ENCODE measurements around the gene MAD1L1.

Gene MAD1L1

GRCh38 chr7:2215851-2216250, 16.9 kb downstream of the MAD1L1 start:
- Histone ChIP-seq H3K27ac (no peak overlapping the region), H3K9ac (ENCODE audit: insufficient read length) (no peak overlapping the region), H3K9me3 (ENCODE audit: low read depth, low read length) (no peaks in the 10 kb centered on the region), H3K4me3 (no peak overlapping the region), H3K36me3 (ENCODE audit: insufficient read depth, low read length) (peaks cover 51% of the 10 kb centered on the region; the same call in 1 of the 2 replicates)
- TF ChIP-seq EZH2 (IDR thresholded peaks at IDR 0.05) = no peak
- TF ChIP-seq FOXP2 (optimal IDR thresholded peaks at IDR 0.05; ENCODE audit: control extremely low read depth, extremely low read length, insufficient read depth) = no peak
- TF ChIP-seq POLR2AphosphoS5 (IDR thresholded peaks at IDR 0.05; ENCODE audit: borderline replicate concordance, low read depth, low read length) = no peak
- DNase-seq (ENCODE audit: low read depth, low spot score) = no peak

GRCh38 chr7:2214636-2215035, 18.1 kb downstream of the MAD1L1 start:
- no peak overlapping the region for H3K27ac ChIP-seq
- DNase-seq (ENCODE audit: low read depth, low spot score) = no peak
- no peak for TF ChIP-seq POLR2AphosphoS5 (IDR thresholded peaks at IDR 0.05; ENCODE audit: borderline replicate concordance, low read depth, low read length)
- no peak for TF ChIP-seq FOXP2 (optimal IDR thresholded peaks at IDR 0.05; ENCODE audit: control extremely low read depth, extremely low read length, insufficient read depth)
- no peak for TF ChIP-seq EZH2 (IDR thresholded peaks at IDR 0.05)
- H3K9me3 ChIP-seq (ENCODE audit: low read depth, low read length) = no peaks in the 10 kb centered on the region
- no peak overlapping the region for H3K9ac ChIP-seq (ENCODE audit: insufficient read length)
- no peak overlapping the region for H3K4me3 ChIP-seq
- H3K36me3 ChIP-seq (ENCODE audit: insufficient read depth, low read length) = peaks cover 51% of the 10 kb centered on the region; the same call in 1 of the 2 replicates

GRCh38 chr7:2213551-2214215, 19.1 kb downstream of the MAD1L1 start:
- TF ChIP-seq POLR2AphosphoS5 (IDR thresholded peaks at IDR 0.05; ENCODE audit: borderline replicate concordance, low read depth, low read length) (no peak), FOXP2 (optimal IDR thresholded peaks at IDR 0.05; ENCODE audit: control extremely low read depth, extremely low read length, insufficient read depth) (no peak), EZH2 (IDR thresholded peaks at IDR 0.05) (no peak)
- H3K9ac ChIP-seq (ENCODE audit: insufficient read length) = no peak overlapping the region
- H3K9me3 ChIP-seq (ENCODE audit: low read depth, low read length) = no peaks in the 10 kb centered on the region
- H3K27ac ChIP-seq = no peak overlapping the region
- no peak for DNase-seq (ENCODE audit: low read depth, low spot score)
- H3K36me3 ChIP-seq (ENCODE audit: insufficient read depth, low read length) = peaks cover 51% of the 10 kb centered on the region; the same call in 1 of the 2 replicates
- no peak overlapping the region for H3K4me3 ChIP-seq

GRCh38 chr7:2212906-2213305, 19.8 kb downstream of the MAD1L1 start:
- no peak for TF ChIP-seq FOXP2 (optimal IDR thresholded peaks at IDR 0.05; ENCODE audit: control extremely low read depth, extremely low read length, insufficient read depth)
- no peak for TF ChIP-seq POLR2AphosphoS5 (IDR thresholded peaks at IDR 0.05; ENCODE audit: borderline replicate concordance, low read depth, low read length)
- no peak for TF ChIP-seq EZH2 (IDR thresholded peaks at IDR 0.05)
- Histone ChIP-seq H3K36me3 (ENCODE audit: insufficient read depth, low read length) (peaks cover 58% of the 10 kb centered on the region; the same call in 1 of the 2 replicates), H3K27ac (no peak overlapping the region), H3K9me3 (ENCODE audit: low read depth, low read length) (no peaks in the 10 kb centered on the region), H3K9ac (ENCODE audit: insufficient read length) (no peak overlapping the region), H3K4me3 (no peak overlapping the region)
- DNase-seq (ENCODE audit: low read depth, low spot score) = no peak

- DNase-seq (ENCODE audit: low read depth, low spot score) = no peak
- Histone ChIP-seq H3K36me3 (ENCODE audit: insufficient read depth, low read length) (peaks cover 55% of the 10 kb centered on the region), H3K27ac (no peak overlapping the region), H3K9ac (ENCODE audit: insufficient read length) (no peak overlapping the region), H3K4me3 (no peak overlapping the region), H3K9me3 (ENCODE audit: low read depth, low read length) (no peaks in the 10 kb centered on the region)
- TF ChIP-seq EZH2 (IDR thresholded peaks at IDR 0.05) (no peak), POLR2AphosphoS5 (IDR thresholded peaks at IDR 0.05; ENCODE audit: borderline replicate concordance, low read depth, low read length) (no peak), FOXP2 (optimal IDR thresholded peaks at IDR 0.05; ENCODE audit: control extremely low read depth, extremely low read length, insufficient read depth) (no peak)
Measured at GRCh38 chr7:2211926-2212325, 20.8 kb downstream of the MAD1L1 start.

- H3K36me3 ChIP-seq (ENCODE audit: insufficient read depth, low read length) = peaks cover 49% of the 10 kb centered on the region
- no peak overlapping the region for H3K9ac ChIP-seq (ENCODE audit: insufficient read length)
Measured at GRCh38 chr7:2211259-2211880, 21.4 kb downstream of the MAD1L1 start.

GRCh38 chr7:2210551-2211258, 22.0 kb downstream of the MAD1L1 start:
- Histone ChIP-seq H3K4me3 (no peak overlapping the region), H3K9ac (ENCODE audit: insufficient read length) (no peak overlapping the region), H3K9me3 (ENCODE audit: low read depth, low read length) (no peaks in the 10 kb centered on the region), H3K27ac (no peak overlapping the region), H3K36me3 (ENCODE audit: insufficient read depth, low read length) (peaks cover 42% of the 10 kb centered on the region)
- TF ChIP-seq EZH2 (IDR thresholded peaks at IDR 0.05) (no peak), POLR2AphosphoS5 (IDR thresholded peaks at IDR 0.05; ENCODE audit: borderline replicate concordance, low read depth, low read length) (no peak), FOXP2 (optimal IDR thresholded peaks at IDR 0.05; ENCODE audit: control extremely low read depth, extremely low read length, insufficient read depth) (no peak)
- no peak for DNase-seq (ENCODE audit: low read depth, low spot score)

More at GRCh38 chr7:2211259-2211880, 21.4 kb downstream of the MAD1L1 start:
- no peak overlapping the region for H3K4me3 ChIP-seq
- no peak for TF ChIP-seq FOXP2 (optimal IDR thresholded peaks at IDR 0.05; ENCODE audit: control extremely low read depth, extremely low read length, insufficient read depth)
- TF ChIP-seq POLR2AphosphoS5 (IDR thresholded peaks at IDR 0.05; ENCODE audit: borderline replicate concordance, low read depth, low read length) = no peak
- no peak for TF ChIP-seq EZH2 (IDR thresholded peaks at IDR 0.05)
- no peaks in the 10 kb centered on the region for H3K9me3 ChIP-seq (ENCODE audit: low read depth, low read length)
- DNase-seq (ENCODE audit: low read depth, low spot score) = no peak
- H3K27ac ChIP-seq = no peak overlapping the region

GRCh38 chr7:2209961-2210323, 22.8 kb downstream of the MAD1L1 start:
- H3K36me3 ChIP-seq (ENCODE audit: insufficient read depth, low read length) = peaks cover 38% of the 10 kb centered on the region
- no peak overlapping the region for H3K9ac ChIP-seq (ENCODE audit: insufficient read length)
- no peak overlapping the region for H3K27ac ChIP-seq

More at GRCh38 chr7:2209961-2210323, 22.8 kb downstream of the MAD1L1 start:
- H3K4me3 ChIP-seq = no peak overlapping the region
- no peaks in the 10 kb centered on the region for H3K9me3 ChIP-seq (ENCODE audit: low read depth, low read length)
- no peak for DNase-seq (ENCODE audit: low read depth, low spot score)
- no peak for TF ChIP-seq POLR2AphosphoS5 (IDR thresholded peaks at IDR 0.05; ENCODE audit: borderline replicate concordance, low read depth, low read length)
- TF ChIP-seq FOXP2 (optimal IDR thresholded peaks at IDR 0.05; ENCODE audit: control extremely low read depth, extremely low read length, insufficient read depth) = no peak
- no peak for TF ChIP-seq EZH2 (IDR thresholded peaks at IDR 0.05)
